Activated naive CD8-positive, alpha-beta T cell treated with anti-CD3 and anti-CD28 coated beads, Interleukin-2, amount 10 ng/mL, durations not matched to agents 7 days and 5 days (primary cell): ENCODE data around the gene LRRC47. TPM values are rescaled to one million over a fixed set of nuclear protein-coding genes. Genes with fewer than 3 reads are reported as not detected.
"Not testable (repeated sequence)": the region's sequence is repeated elsewhere in the genome, so short reads cannot be mapped to it uniquely, and the experiment has no call there.

Experiments used
- ATAC-seq: fragments of 150-1000 bp; cut with Tn5 transposase; one replicate; pipeline ENCODE4 v1.10.0; 2021; ENCODE audit warnings: low read depth, moderate library complexity
- POLR2A ChIA-PET: fragments of 350-600 bp; sonication (Branson Sonifier 250); formaldehyde crosslinking; loops from one replicate; lab custom pipeline; 2021; ENCODE audit warnings: antibody characterized with exemption; lab: Charles Lee
- DNase-seq: peaks from one replicate; pipeline ENCODE4 v3.0.0; 2021
- H3K27ac Mint-ChIP-seq: one replicate; pipeline ENCODE4 v1.8.0; 2022; ENCODE audit warnings: mild to moderate bottlenecking, mixed read lengths
- H3K27me3 Mint-ChIP-seq: one replicate; pipeline ENCODE4 v1.8.0; 2022; ENCODE audit warnings: mild to moderate bottlenecking, moderate library complexity, mixed read lengths
- H3K36me3 Mint-ChIP-seq: one replicate; pipeline ENCODE4 v1.8.0; 2021; ENCODE audit warnings: mild to moderate bottlenecking, mixed read lengths
- H3K4me1 Mint-ChIP-seq: one replicate; pipeline ENCODE4 v1.8.0; 2021; ENCODE audit warnings: mixed read lengths
- H3K4me3 Mint-ChIP-seq: one replicate; pipeline ENCODE4 v1.8.0; 2022; ENCODE audit warnings: mild to moderate bottlenecking, moderate library complexity, mixed read lengths
- H3K9me3 Mint-ChIP-seq: one replicate; pipeline ENCODE4 v1.8.0; 2021; ENCODE audit warnings: mixed read lengths
- total RNA-seq, 2 experiments: library from RNA; stranded (reverse); gene quantifications; one replicate each; pipeline ENCODE4 v1.2.3, GENCODE V29; 2021

The LRRC47 gene
- total RNA-seq, 2 experiments from 2014 or later, result 32.0 to 40.6 TPM

- Mint-ChIP-seq H3K36me3 (no peaks in the 10 kb centered on the region), H3K4me1 (peaks cover 3% of the 10 kb centered on the region), H3K4me3 (no peak overlapping the region), H3K27me3 (peaks cover 12% of the 10 kb centered on the region), H3K9me3 (peaks cover 1% of the 10 kb centered on the region), H3K27ac (no peak overlapping the region)
- POLR2A ChIA-PET, result no interaction called here
- DNase-seq (no peak), ATAC-seq (no peak)
Observed at GRCh38 chr1:3807769-3808168, 11.5 kb upstream of the LRRC47 start.

GRCh38 chr1:3805038-3805437, 8.7 kb upstream of the LRRC47 start:
- Mint-ChIP-seq H3K27ac (no peak overlapping the region), H3K4me3 (no peak overlapping the region), H3K36me3 (no peaks in the 10 kb centered on the region), H3K4me1 (peaks cover 3% of the 10 kb centered on the region), H3K27me3 (peaks cover 23% of the 10 kb centered on the region), H3K9me3 (peaks cover 1% of the 10 kb centered on the region)
- no peak for ATAC-seq
- DNase-seq, result no peak
- POLR2A ChIA-PET, result no interaction called here

- peaks cover 23% of the 10 kb centered on the region for H3K27me3 Mint-ChIP-seq
- H3K27ac Mint-ChIP-seq, H3K4me3 Mint-ChIP-seq, POLR2A ChIA-PET, H3K36me3 Mint-ChIP-seq, DNase-seq, H3K9me3 Mint-ChIP-seq, ATAC-seq, H3K4me1 Mint-ChIP-seq: not testable (repeated sequence)
Observed at GRCh38 chr1:3804627-3804944, 8.3 kb upstream of the LRRC47 start.

GRCh38 chr1:3803905-3804626, 7.8 kb upstream of the LRRC47 start:
- DNase-seq (no peak), ATAC-seq (no peak)
- Mint-ChIP-seq H3K4me3 (no peak overlapping the region), H3K4me1 (peaks cover 3% of the 10 kb centered on the region), H3K36me3 (no peaks in the 10 kb centered on the region), H3K9me3 (peaks cover 1% of the 10 kb centered on the region), H3K27me3 (peaks cover 23% of the 10 kb centered on the region), H3K27ac (no peak overlapping the region)
- POLR2A ChIA-PET, result no interaction called here

GRCh38 chr1:3800795-3801194, 4.5 kb upstream of the LRRC47 start:
- H3K4me1 Mint-ChIP-seq, H3K4me3 Mint-ChIP-seq, ATAC-seq, H3K9me3 Mint-ChIP-seq, H3K27ac Mint-ChIP-seq, DNase-seq, H3K36me3 Mint-ChIP-seq, POLR2A ChIA-PET: not testable (repeated sequence)
- H3K27me3 Mint-ChIP-seq, result peaks cover 23% of the 10 kb centered on the region

GRCh38 chr1:3799976-3800685, 3.8 kb upstream of the LRRC47 start:
- no peak for DNase-seq
- Mint-ChIP-seq H3K27ac (no peak overlapping the region), H3K4me3 (no peak overlapping the region), H3K36me3 (no peaks in the 10 kb centered on the region), H3K9me3 (no peaks in the 10 kb centered on the region), H3K27me3 (peaks cover 23% of the 10 kb centered on the region), H3K4me1 (peaks cover 12% of the 10 kb centered on the region)
- ATAC-seq, result no peak
- POLR2A ChIA-PET, result no interaction called here

- ATAC-seq, result no peak
- H3K4me1 Mint-ChIP-seq, result peaks cover 25% of the 10 kb centered on the region
- peak overlapping the region; percentile 83 for H3K4me3 Mint-ChIP-seq
- DNase-seq, result no peak
- H3K27me3 Mint-ChIP-seq, result peaks cover 1% of the 10 kb centered on the region
- peak overlapping the region; percentile 43 for H3K27ac Mint-ChIP-seq
- peaks cover 1% of the 10 kb centered on the region for H3K36me3 Mint-ChIP-seq
- no peaks in the 10 kb centered on the region for H3K9me3 Mint-ChIP-seq
- POLR2A ChIA-PET, result interaction anchor here (0.6 to 1.8 kb wide), 9 partner anchors 8 to 107 kb away, joined by 3 to 7 read pairs (median 5); partner anchors contain the start of genes C1orf174, CEP104 and DFFB
Observed at GRCh38 chr1:3795453-3796214, 664 bp downstream of the LRRC47 start.

- peaks cover 23% of the 10 kb centered on the region for H3K4me1 Mint-ChIP-seq
- H3K9me3 Mint-ChIP-seq, result no peaks in the 10 kb centered on the region
- no peak overlapping the region for H3K4me3 Mint-ChIP-seq
- DNase-seq (no peak), ATAC-seq (no peak)
- peaks cover 3% of the 10 kb centered on the region for H3K36me3 Mint-ChIP-seq
- peaks cover 1% of the 10 kb centered on the region for H3K27me3 Mint-ChIP-seq
- POLR2A ChIA-PET, result no interaction called here
- H3K27ac Mint-ChIP-seq, result no peak overlapping the region
Observed at GRCh38 chr1:3790952-3791351, 5.3 kb downstream of the LRRC47 start.

- ATAC-seq (no peak), DNase-seq (no peak)
- POLR2A ChIA-PET, result no interaction called here
- H3K27ac Mint-ChIP-seq, result no peak overlapping the region
- H3K9me3 Mint-ChIP-seq, result no peaks in the 10 kb centered on the region
- peaks cover 3% of the 10 kb centered on the region for H3K36me3 Mint-ChIP-seq
- H3K4me3 Mint-ChIP-seq, result no peak overlapping the region
- peaks cover 23% of the 10 kb centered on the region for H3K4me1 Mint-ChIP-seq
- peaks cover 1% of the 10 kb centered on the region for H3K27me3 Mint-ChIP-seq
Observed at GRCh38 chr1:3790500-3790923, 5.8 kb downstream of the LRRC47 start.

- H3K27me3 Mint-ChIP-seq, result peaks cover 1% of the 10 kb centered on the region
- peaks cover 7% of the 10 kb centered on the region for H3K36me3 Mint-ChIP-seq
- H3K27ac Mint-ChIP-seq, result no peak overlapping the region
- H3K4me3 Mint-ChIP-seq, result no peak overlapping the region
- DNase-seq (no peak), ATAC-seq (no peak)
- POLR2A ChIA-PET, result no interaction called here
- H3K4me1 Mint-ChIP-seq, result peaks cover 17% of the 10 kb centered on the region
- H3K9me3 Mint-ChIP-seq, result no peaks in the 10 kb centered on the region
Observed at GRCh38 chr1:3789421-3790300, 6.6 kb downstream of the LRRC47 start.

- Mint-ChIP-seq H3K27me3 (peaks cover 1% of the 10 kb centered on the region), H3K36me3 (peaks cover 10% of the 10 kb centered on the region), H3K27ac (no peak overlapping the region), H3K9me3 (no peaks in the 10 kb centered on the region), H3K4me3 (no peak overlapping the region), H3K4me1 (peaks cover 14% of the 10 kb centered on the region)
- ATAC-seq, result no peak
- no peak for DNase-seq
- POLR2A ChIA-PET, result no interaction called here
Observed at GRCh38 chr1:3788756-3789420, 7.4 kb downstream of the LRRC47 start.

GRCh38 chr1:3787745-3788605, 8.3 kb downstream of the LRRC47 start:
- peaks cover 10% of the 10 kb centered on the region for H3K4me1 Mint-ChIP-seq
- peaks cover 1% of the 10 kb centered on the region for H3K27me3 Mint-ChIP-seq
- H3K27ac Mint-ChIP-seq, result no peak overlapping the region
- no peaks in the 10 kb centered on the region for H3K9me3 Mint-ChIP-seq
- POLR2A ChIA-PET, result interaction anchor here (1.4 kb wide), 1 partner anchor 8 kb away, joined by 6 read pairs; the partner anchor contains the start of gene LRRC47
- no peak for DNase-seq
- ATAC-seq, result no peak
- H3K36me3 Mint-ChIP-seq, result peaks cover 10% of the 10 kb centered on the region
- H3K4me3 Mint-ChIP-seq, result no peak overlapping the region
